HUES64 (cell line): ENCODE measurements around the gene MARCHF2.
A peak's percentile ranks its signal among the peaks of the same experiment; 100 is the strongest.
"Not testable (repeated sequence)": the region's sequence is repeated elsewhere in the genome, so short reads cannot be mapped to it uniquely, and the experiment has no call there.

Experiments used
- H3K27ac ChIP-seq: 2 replicates; pipeline ENCODE4 v1.7.0; 2013; ENCODE audit warnings: low read depth, low read length, inconsistent platforms
- H3K27me3 ChIP-seq: 2 replicates; pipeline ENCODE4 v1.6.1; 2013; ENCODE audit warnings: mild to moderate bottlenecking, low read length; ENCODE audit not compliant: insufficient read depth
- H3K36me3 ChIP-seq: 2 replicates; pipeline ENCODE4 v1.6.1; 2013; ENCODE audit warnings: mild to moderate bottlenecking, low read length; ENCODE audit not compliant: insufficient read depth
- H3K4me1 ChIP-seq: 2 replicates; pipeline ENCODE4 v1.6.1; 2013; ENCODE audit warnings: mild to moderate bottlenecking, low read length, moderate library complexity; ENCODE audit not compliant: insufficient read depth
- H3K4me3 ChIP-seq: 2 replicates; pipeline ENCODE4 v1.5.1; 2013; ENCODE audit warnings: mild to moderate bottlenecking, low read length, moderate library complexity
- H3K9ac ChIP-seq: 2 replicates; pipeline ENCODE4 v1.6.1; 2013; ENCODE audit warnings: mild to moderate bottlenecking, low read depth, low read length
- H3K9me3 ChIP-seq: 2 replicates; pipeline ENCODE4 v1.6.1; 2013; ENCODE audit warnings: low read depth, low read length; ENCODE audit not compliant: insufficient read depth
- WGBS: fragments of 150-250, 120-280 bp; methylation state at CpG from one replicate; pipeline ENCODE4 v1.1.7; 2013; ENCODE audit warnings: missing lambda C conversion rate; 5-methylcytosine and 5-hydroxymethylcytosine counted together

The MARCHF2 gene

DNA sequence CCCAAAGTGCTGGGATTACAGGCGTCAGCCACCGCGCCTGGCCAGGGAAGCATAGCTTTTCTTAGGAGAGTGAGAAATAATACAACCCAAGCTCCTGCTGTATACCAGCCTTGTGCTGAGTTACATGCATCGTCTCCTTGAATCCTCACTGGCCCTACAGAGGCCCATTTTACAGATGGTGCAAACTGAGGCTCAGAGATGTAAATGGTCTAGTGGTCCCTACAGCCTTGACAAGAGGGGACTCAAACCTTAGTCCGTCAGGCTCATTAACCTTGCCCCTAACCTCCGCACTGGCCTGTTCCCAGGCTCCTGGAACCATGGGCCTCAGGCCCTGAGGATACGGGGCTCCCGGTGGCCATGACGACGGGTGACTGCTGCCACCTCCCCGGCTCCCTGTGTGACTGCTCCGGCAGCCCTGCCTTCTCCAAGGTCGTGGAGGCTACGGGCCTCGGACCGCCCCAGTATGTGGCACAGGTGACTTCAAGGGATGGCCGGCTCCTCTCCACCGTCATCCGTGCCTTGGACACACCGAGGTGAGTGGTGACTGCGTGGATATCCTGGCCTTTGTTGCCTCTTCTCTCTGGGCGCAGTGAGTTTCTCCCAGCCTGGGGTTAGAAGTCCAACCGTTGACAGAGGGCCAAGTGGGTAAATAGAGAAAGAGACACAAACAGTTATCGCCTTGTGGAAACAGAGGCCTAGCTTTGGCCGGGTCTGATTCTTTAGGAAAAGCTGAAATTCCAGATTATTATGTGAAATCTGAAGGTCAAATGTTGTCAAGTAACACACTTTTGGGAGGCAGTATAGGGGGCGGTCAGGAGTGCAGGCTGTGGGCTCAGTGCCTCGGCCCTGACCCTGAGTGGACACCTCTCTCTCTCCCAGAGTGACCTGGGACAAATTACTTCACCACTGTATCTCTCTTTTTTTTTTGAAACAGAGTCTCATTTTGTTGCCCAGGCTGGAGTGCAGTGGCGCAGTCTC, 8.7 kb downstream of the MARCHF2 start:
- WGBS, result 95% methylated on average over 28 of the region's 28 CpGs
- Histone ChIP-seq H3K27ac (no peak overlapping the region), H3K27me3 (no peaks in the 10 kb centered on the region), H3K9me3 (no peaks in the 10 kb centered on the region), H3K4me1 (peaks cover 7% of the 10 kb centered on the region; the same call in 1 of the 2 replicates), H3K9ac (no peak overlapping the region), H3K4me3 (no peak overlapping the region), H3K36me3 (no peaks in the 10 kb centered on the region; the same call in 1 of the 2 replicates)

DNA sequence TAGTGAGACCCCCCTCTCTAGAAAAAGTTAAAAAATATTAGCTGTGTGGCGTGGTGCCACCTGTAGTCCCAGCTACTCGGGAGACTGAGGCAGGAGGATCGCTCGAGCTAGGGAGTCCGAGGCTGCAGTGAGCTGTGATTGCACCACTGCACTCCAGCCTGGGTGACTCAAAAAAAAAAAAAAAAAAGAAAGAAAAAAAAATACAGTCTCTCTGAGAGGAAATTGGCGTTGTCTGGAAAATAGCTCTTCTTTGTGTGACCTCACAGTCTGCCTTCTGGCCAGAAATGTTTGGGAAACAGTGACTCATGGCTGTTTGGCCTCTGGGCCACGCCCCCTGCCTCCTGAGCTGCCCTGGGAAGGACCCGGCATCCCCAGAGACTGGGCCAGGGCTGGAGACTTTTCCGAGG, 10.7 kb downstream of the MARCHF2 start:
- no peak overlapping the region; the same call in 1 of the 2 replicates for H3K27ac ChIP-seq
- H3K9me3 ChIP-seq, result no peaks in the 10 kb centered on the region
- no peaks in the 10 kb centered on the region for H3K27me3 ChIP-seq
- H3K36me3 ChIP-seq, result no peaks in the 10 kb centered on the region; the same call in 1 of the 2 replicates
- H3K4me3 ChIP-seq, result no peak overlapping the region
- peak overlapping the region; percentile 43; the same call in 1 of the 2 replicates for H3K9ac ChIP-seq
- H3K4me1 ChIP-seq, result no peaks in the 10 kb centered on the region
- 76% methylated on average over 9 of the region's 9 CpGs for WGBS

DNA sequence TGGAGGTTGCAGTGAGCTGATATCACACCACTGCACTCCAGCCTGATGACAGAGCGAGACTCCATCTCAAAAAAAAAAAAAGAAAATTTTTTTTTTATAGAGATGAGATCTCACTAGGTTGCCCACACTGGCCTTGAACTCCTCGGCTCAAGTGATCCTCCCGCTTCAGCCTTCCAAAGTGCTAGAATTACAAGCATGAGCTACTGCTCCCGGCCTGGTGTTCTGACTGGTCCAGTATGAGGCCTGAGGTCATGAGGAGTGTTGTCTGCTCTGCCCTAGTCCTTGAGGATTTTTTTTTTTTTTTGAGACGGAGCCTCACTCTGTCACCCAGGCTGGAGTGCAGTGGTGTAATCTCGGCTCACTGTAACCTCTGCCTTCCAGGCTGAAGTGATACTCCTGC, 12.2 kb downstream of the MARCHF2 start:
- not testable (repeated sequence) for H3K27me3 ChIP-seq, H3K9ac ChIP-seq, H3K4me1 ChIP-seq, H3K27ac ChIP-seq, H3K9me3 ChIP-seq, H3K36me3 ChIP-seq, H3K4me3 ChIP-seq
- WGBS, result 94% methylated on average over 5 of the region's 6 CpGs

DNA sequence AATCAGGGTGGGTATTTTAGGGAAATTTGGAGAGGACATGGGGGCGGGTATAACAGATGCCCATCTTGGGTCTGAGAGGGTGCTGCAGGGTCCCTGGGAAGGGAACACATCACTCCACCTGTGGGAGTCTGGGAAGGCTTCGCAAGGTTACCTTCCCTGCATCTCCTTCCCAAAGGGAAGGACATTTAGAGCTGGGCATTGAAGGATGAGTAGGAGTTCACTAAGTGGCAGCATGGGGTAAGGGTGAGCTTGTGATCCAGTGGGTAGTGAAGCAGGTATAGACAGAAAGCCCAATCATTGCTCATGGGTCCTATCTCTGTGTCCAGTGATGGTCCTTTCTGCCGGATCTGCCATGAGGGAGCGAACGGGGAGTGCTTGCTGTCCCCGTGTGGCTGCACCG, 13.2 kb downstream of the MARCHF2 start:
- Histone ChIP-seq H3K9ac (no peak overlapping the region), H3K9me3 (no peaks in the 10 kb centered on the region), H3K27ac (no peak overlapping the region), H3K4me1 (no peaks in the 10 kb centered on the region), H3K27me3 (no peaks in the 10 kb centered on the region), H3K36me3 (no peaks in the 10 kb centered on the region; the same call in 1 of the 2 replicates), H3K4me3 (no peak overlapping the region)
- 94% methylated on average over 7 of the region's 7 CpGs for WGBS

DNA sequence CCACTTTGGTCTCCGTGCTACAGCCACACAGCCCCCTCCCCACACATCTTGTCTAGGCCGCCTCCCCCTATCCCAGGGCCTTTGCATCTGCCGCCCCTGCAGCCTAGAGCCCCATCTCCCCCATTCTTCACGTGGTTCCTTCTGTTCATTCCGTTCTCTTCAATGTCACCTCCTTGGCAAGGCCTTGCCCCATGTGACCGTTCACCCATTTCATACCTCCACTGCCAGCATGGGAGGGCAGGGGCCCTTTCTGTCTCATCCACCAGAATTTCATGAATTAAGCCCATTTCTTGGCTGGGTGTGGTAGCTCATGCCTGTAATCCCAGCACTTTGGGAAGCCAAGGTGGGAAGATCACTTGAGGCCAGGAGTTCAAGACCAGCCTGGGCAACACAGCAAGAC, 15.9 kb downstream of the MARCHF2 start:
- no peaks in the 10 kb centered on the region for H3K4me1 ChIP-seq
- no peaks in the 10 kb centered on the region for H3K9me3 ChIP-seq
- no peak overlapping the region for H3K9ac ChIP-seq
- H3K36me3 ChIP-seq, result no peaks in the 10 kb centered on the region
- no peak overlapping the region for H3K27ac ChIP-seq
- H3K27me3 ChIP-seq, result no peaks in the 10 kb centered on the region
- WGBS, result 89% methylated on average over 6 of the region's 6 CpGs
- H3K4me3 ChIP-seq, result no peak overlapping the region

DNA sequence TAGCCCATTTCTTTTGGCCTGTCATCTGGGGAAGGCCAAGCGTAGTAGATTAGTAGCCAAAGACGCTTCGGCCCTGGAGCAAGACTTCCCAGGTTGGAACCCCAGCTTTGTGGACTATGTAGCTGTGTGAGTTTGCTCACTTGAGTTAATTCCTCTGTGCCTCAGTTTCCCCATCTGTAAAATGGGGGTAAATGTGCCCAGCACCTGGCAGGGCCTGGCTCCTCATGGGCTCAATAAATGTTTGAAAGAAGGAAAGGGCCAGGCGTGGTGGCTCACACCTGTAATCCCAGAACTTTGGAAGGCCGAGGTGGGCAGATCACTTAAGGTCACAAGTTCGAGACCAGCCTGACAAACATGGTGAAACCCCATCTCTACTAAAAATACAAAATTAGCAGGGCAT, 16.7 kb downstream of the MARCHF2 start:
- WGBS, result 92% methylated on average over 6 of the region's 6 CpGs

DNA sequence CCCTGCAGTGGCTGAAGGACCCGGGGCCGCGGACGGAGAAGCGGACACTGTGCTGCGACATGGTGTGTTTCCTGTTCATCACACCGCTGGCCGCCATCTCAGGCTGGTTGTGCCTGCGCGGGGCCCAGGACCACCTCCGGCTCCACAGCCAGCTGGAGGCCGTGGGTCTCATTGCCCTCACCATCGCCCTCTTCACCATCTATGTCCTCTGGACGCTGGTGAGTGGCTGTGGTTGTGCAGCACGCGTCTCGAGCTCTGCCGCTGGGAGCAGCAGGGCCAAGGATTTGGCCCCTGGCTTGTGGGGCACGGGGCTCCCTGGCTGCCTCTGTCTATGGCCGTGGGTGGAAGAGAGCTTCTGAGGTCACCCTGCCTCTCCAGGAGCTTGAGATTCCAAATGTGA, 17.5 kb downstream of the MARCHF2 start:
- H3K9me3 ChIP-seq, result no peaks in the 10 kb centered on the region
- H3K36me3 ChIP-seq, result no peaks in the 10 kb centered on the region
- no peak overlapping the region for H3K9ac ChIP-seq
- WGBS, result 96% methylated on average over 20 of the region's 20 CpGs
- no peaks in the 10 kb centered on the region for H3K27me3 ChIP-seq
- H3K4me3 ChIP-seq, result no peak overlapping the region
- H3K27ac ChIP-seq, result no peak overlapping the region
- H3K4me1 ChIP-seq, result no peaks in the 10 kb centered on the region

More for the DNA sequence above, 16.7 kb downstream of the MARCHF2 start:
- H3K4me3 ChIP-seq, result no peak overlapping the region
- H3K27me3 ChIP-seq, result no peaks in the 10 kb centered on the region
- no peak overlapping the region for H3K9ac ChIP-seq
- no peaks in the 10 kb centered on the region for H3K4me1 ChIP-seq
- no peak overlapping the region for H3K27ac ChIP-seq
- H3K36me3 ChIP-seq, result no peaks in the 10 kb centered on the region
- no peaks in the 10 kb centered on the region for H3K9me3 ChIP-seq

DNA sequence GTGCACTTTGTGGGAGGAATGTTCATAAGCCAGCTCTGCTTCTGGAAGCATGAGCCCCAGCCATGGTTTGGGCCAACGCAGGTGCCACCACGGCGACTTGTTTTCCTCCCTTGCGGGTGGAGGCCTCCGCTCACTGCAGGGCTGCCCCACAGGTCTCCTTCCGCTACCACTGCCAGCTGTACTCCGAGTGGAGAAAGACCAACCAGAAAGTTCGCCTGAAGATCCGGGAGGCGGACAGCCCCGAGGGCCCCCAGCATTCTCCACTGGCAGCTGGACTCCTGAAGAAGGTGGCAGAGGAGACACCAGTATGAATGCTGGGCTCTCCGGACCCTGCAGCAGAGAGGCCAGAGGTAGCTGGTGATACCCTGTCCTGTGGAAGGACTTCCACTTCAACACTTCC, 25.1 kb downstream of the MARCHF2 start:
- no peaks in the 10 kb centered on the region for H3K36me3 ChIP-seq
- H3K27me3 ChIP-seq, result no peaks in the 10 kb centered on the region
- H3K4me1 ChIP-seq, result 0 out of 2 replicates have a peak, but pooled peaks cover 9% of the 10 kb centered on the region
- H3K27ac ChIP-seq, result no peak overlapping the region
- no peaks in the 10 kb centered on the region for H3K9me3 ChIP-seq
- H3K4me3 ChIP-seq, result no peak overlapping the region
- 95% methylated on average over 12 of the region's 12 CpGs for WGBS
- H3K9ac ChIP-seq, result no peak overlapping the region

DNA sequence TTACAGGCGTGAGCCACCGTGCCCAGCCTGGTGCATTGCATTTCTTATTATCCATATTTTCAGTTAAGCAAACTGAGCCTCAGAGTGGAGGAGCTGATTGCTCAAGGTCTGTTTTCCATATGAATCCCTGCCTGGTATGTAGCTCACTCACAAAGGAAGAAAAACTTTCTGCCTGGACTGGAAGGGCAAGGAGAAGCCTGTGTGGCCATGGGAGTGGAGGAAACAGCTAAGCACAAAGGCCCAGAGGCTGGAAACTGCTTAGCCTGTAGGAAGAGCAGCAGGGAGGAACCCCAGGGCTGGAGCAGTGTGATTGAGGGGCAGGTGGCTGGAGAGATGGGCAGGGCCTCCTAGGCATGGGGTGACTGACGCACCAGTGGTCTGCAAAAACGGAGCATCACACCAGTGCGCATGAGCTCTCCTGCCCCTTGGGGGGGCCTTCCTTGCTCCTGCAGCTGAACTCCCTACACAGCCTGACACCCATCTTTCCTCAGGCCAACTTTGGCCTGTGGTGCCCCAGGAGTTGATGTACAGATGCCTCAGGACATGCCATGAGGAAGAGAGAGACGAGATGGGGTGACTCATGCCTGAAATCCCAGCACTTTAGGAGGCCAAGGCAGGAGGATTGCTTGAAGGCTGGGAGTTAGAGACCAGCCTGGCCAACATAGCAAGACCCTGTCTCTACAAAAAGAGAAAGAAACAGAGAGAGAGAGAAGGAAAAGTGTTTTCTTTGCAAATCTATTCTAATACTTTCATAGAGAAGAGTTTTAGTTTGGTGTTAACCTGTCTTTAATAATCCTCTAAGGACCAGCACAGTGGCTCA, 28.8 kb downstream of the MARCHF2 start:
- H3K9me3 ChIP-seq, result no peaks in the 10 kb centered on the region
- peaks cover 15% of the 10 kb centered on the region for H3K4me1 ChIP-seq
- H3K36me3 ChIP-seq, result peaks cover 12% of the 10 kb centered on the region
- peak overlapping the region; percentile 31; the same call in 1 of the 2 replicates for H3K27ac ChIP-seq
- 74% methylated on average over 6 of the region's 6 CpGs for WGBS
- H3K4me3 ChIP-seq, result no peak overlapping the region
- H3K27me3 ChIP-seq, result no peaks in the 10 kb centered on the region
- H3K9ac ChIP-seq, result peak overlapping the region; percentile 23; the same call in 1 of the 2 replicates

DNA sequence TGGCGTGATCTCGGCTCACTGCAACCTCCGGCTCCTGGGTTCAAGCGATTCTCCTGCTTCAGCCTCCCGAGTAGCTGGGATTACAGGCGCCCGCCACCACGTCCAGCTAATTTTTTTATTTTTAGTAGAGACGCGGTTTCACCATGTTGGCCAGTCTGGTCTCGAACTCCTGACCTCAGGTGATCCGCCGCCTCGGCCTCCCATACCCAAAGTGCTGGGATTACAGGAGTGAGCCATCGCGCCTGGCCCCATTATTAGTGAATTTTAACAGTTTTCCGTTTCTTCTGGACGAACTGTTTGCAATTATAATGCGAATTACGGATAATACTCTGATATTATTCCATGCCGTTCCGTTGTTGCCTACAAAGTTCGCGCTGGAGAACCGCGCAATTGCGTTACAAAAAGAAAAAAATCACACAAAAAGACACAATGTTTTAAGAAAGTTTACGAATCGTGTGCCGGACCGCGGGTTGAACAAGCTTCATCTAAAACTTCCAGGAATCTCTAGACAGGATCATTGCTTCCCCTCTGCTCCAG, 31.1 kb downstream of the MARCHF2 start:
- Histone ChIP-seq H3K27ac (peak overlapping the region; percentile 87), H3K4me1 (peaks cover 35% of the 10 kb centered on the region), H3K36me3 (peaks cover 22% of the 10 kb centered on the region), H3K9ac (peak overlapping the region; percentile 99), H3K4me3 (peak overlapping the region; percentile 89)
- not testable (repeated sequence) for H3K27me3 ChIP-seq, H3K9me3 ChIP-seq
- WGBS, result 45% methylated on average over 32 of the region's 32 CpGs
